ENCODE data around the gene CLSTN2. TPM values are rescaled to one million over a fixed set of nuclear protein-coding genes. Genes with fewer than 3 reads are reported as not detected.
A peak's percentile ranks its signal among the peaks of the same experiment; 100 is the strongest.

Gene CLSTN2
- total and polyA plus RNA-seq, 8 donors = 0.31 to 1.1 (median 0.61) TPM

DNA sequence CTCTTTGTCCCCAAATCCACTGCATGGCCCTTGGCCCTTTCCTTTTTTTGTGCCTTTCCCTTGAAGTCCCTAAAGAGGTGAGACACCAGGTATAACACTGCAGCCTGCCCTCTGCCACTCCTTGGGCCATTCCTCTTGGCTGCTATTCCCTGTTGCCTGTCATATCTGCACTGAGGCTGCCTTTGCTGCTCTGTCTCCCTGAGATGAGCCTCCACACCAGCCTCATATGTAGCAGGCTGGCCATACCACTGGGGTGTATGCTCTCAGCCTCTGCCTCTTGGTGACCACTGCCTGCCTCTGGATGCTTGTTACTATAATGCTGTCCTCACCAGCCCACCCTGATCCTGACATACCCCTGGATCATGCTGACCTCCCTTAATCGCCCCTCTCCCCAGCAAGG, 252.0 kb downstream of the CLSTN2 start:
- Histone ChIP-seq H3K36me3 (no peaks in the 10 kb centered on the region), H3K4me3 (no peak overlapping the region), H3K4me1 (no peaks in the 10 kb centered on the region), H3K9me3 (no peaks in the 10 kb centered on the region), H3K27ac (no peak overlapping the region), H3K27me3 (no peaks in the 10 kb centered on the region)
- DNase-seq (no peak), ATAC-seq (peak; percentile 28)
- intact Hi-C loops (cut with DNase I) = no loop called here
- TF ChIP-seq, protein P1, sequence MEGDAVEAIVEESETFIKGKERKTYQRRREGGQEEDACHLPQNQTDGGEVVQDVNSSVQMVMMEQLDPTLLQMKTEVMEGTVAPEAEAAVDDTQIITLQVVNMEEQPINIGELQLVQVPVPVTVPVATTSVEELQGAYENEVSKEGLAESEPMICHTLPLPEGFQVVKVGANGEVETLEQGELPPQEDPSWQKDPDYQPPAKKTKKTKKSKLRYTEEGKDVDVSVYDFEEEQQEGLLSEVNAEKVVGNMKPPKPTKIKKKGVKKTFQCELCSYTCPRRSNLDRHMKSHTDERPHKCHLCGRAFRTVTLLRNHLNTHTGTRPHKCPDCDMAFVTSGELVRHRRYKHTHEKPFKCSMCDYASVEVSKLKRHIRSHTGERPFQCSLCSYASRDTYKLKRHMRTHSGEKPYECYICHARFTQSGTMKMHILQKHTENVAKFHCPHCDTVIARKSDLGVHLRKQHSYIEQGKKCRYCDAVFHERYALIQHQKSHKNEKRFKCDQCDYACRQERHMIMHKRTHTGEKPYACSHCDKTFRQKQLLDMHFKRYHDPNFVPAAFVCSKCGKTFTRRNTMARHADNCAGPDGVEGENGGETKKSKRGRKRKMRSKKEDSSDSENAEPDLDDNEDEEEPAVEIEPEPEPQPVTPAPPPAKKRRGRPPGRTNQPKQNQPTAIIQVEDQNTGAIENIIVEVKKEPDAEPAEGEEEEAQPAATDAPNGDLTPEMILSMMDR (IDR thresholded peaks at IDR 0.05) = no peak

DNA sequence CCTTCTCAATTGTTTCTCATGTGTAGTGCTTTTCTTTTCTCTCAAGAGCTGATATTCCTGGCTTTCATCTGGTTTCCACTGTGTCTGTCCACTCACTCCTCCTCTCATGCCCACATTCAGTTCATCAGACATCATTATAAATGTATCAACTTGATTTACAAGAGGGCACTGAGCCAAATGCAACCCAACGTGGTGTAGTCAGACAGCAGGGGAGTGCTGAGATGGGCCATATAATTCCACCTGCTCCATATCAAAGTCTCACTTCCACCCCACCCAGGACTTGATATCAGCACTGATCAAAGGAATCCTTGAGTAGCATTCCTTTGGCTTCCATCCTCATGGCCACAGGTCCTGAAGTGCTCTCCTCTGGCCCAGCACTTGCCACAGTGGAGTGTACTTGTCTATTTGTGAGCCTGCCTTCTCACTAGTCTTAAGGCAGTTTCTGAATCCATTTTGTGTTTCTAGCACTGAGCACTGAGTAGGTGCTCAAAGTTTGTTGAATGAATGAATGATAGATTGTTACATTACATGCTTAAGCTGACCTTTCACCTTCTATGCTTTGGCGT, 252.8 kb downstream of the CLSTN2 start:
- Histone ChIP-seq H3K27ac (no peak overlapping the region), H3K4me1 (no peaks in the 10 kb centered on the region), H3K27me3 (no peaks in the 10 kb centered on the region), H3K4me3 (no peak overlapping the region), H3K9me3 (no peaks in the 10 kb centered on the region), H3K36me3 (no peaks in the 10 kb centered on the region)
- DNase-seq = no peak
- TF ChIP-seq, protein P1 (IDR thresholded peaks at IDR 0.05) = no peak
- intact Hi-C loops (cut with DNase I) = no loop called here
- peak; percentile 80 for ATAC-seq

DNA sequence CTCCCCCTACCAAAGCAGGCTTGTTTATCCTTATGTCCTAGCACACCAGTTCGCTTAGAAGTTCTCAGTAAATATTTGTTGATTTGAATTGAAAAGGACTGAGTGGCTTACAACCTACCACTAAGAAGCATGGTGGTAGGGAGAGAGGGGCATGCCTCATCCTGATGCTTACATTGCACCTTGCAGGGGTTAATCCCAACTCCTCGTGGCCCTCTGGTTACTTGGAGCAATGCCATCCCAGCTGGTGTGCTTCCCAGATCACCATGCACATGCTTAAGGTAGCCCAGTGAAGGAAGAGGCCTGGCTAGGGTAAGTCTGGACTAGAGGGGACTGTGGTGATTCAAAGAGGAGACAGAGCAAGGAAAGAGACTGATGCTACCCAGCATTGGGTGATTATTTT, 253.3 kb downstream of the CLSTN2 start:
- H3K4me1 ChIP-seq = no peaks in the 10 kb centered on the region
- intact Hi-C loops (cut with DNase I) = no loop called here
- no peaks in the 10 kb centered on the region for H3K36me3 ChIP-seq
- TF ChIP-seq, protein P1 (IDR thresholded peaks at IDR 0.05) = no peak
- no peak overlapping the region for H3K27ac ChIP-seq
- DNase-seq (no peak), ATAC-seq (peak; percentile 58)
- no peaks in the 10 kb centered on the region for H3K27me3 ChIP-seq
- H3K9me3 ChIP-seq = peaks cover 1 to 3% of the 10 kb centered on the region in 2 donors
- no peak overlapping the region for H3K4me3 ChIP-seq

DNA sequence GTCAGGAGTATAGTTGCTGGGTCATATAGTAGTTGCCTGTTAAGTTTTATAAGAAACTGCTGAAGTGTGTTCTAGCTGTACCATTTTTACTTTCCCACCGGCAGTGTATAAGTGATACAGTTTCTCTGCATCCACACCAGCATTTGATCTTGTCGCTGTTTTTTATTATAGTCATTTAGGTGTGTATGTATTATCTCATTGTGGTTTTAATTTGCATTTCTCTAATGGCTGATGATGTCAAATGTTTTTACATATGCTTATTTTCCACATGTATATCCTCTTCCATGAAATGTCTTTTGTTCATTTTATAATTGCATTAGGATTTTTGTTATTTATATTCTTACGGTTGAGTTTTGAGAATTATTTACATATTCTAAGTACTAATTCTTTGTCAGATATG, 254.3 kb downstream of the CLSTN2 start:
- H3K36me3 ChIP-seq = no peaks in the 10 kb centered on the region
- intact Hi-C loops (cut with DNase I) = no loop called here
- H3K4me3 ChIP-seq = no peak overlapping the region
- no peak overlapping the region for H3K27ac ChIP-seq
- H3K4me1 ChIP-seq = no peaks in the 10 kb centered on the region
- TF ChIP-seq, protein P1 (IDR thresholded peaks at IDR 0.05) = no peak
- no peak for ATAC-seq
- peaks cover 5 to 11% of the 10 kb centered on the region in 2 donors for H3K9me3 ChIP-seq
- no peak for DNase-seq
- no peaks in the 10 kb centered on the region for H3K27me3 ChIP-seq

DNA sequence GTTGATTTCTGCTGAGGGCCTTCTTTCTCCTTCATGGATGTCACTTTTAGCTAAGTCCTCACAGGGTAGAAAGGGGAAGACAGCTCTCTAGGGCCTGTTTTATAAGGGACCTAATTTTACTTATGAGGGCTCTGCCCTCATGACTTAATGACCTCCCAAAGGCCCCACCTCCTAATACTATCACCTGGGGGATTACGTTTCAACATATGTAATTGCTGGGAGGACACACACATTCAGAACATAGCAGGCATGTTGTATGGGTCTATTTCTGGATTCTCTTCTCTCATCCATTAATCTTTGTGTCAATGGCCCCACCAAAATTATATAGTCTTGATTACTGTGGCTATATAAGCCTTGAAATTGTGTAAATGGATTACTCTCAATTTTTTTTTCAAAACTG, 255.0 kb downstream of the CLSTN2 start:
- Histone ChIP-seq H3K4me1 (no peaks in the 10 kb centered on the region), H3K27ac (no peak overlapping the region), H3K36me3 (no peaks in the 10 kb centered on the region), H3K9me3 (peaks cover 5 to 11% of the 10 kb centered on the region in 2 donors), H3K4me3 (no peak overlapping the region), H3K27me3 (no peaks in the 10 kb centered on the region)
- TF ChIP-seq, protein P1 (IDR thresholded peaks at IDR 0.05) = no peak
- DNase-seq (no peak), ATAC-seq (no peak)
- intact Hi-C loops (cut with DNase I) = no loop called here
